Fibroblast of peridontal ligament (primary cell): ENCODE data around the gene YIPF1.
"Not testable (repeated sequence)": the region's sequence is repeated elsewhere in the genome, so short reads cannot be mapped to it uniquely, and the experiment has no call there.

ENCODE experiments used
- DNase-seq: peaks from one replicate; pipeline ENCODE4 v3.0.0-alpha.2; 2010; ENCODE audit errors: extremely low read depth

Gene YIPF1

DNA sequence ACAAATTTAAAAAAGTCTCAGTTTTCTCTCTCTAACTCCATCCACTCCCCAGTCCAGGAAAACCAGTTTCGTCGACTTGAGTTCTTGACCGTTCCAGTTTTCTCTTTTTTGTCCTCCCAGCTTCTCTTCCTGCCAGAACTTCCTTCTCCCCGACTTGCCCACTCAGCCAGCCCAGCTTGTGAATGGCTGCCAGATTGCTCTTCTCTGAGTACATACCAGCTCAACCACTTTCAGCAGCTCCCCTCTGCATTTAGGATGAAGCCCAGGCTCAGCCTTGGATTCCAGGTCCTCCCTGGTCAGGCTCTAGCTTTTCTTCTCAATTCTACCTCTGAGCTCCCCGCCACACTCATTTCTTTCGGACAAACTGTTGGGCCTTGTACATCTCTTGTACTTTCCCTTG lies 5.8 kb upstream of the YIPF1 start:
- DNase-seq = no peak

- no peak for DNase-seq
These were observed 5.0 kb upstream of the YIPF1 start for GRCh38 chr1:53894644-53895043.

GRCh38 chr1:53893999-53894636 lies 4.5 kb upstream of the YIPF1 start, which contains the start of gene DIO1:
Gene DIO1, plus strand, starts transcription at chr1:53894187. Its CDS starts 24 bp downstream, at chr1:53894211.
- no peak for DNase-seq

- DNase-seq = no peak
These were observed 3.3 kb upstream of the YIPF1 start for GRCh38 chr1:53892911-53893310.

- DNase-seq = no peak
These were observed 2.1 kb upstream of the YIPF1 start for GRCh38 chr1:53891678-53892077.

GRCh38 chr1:53891018-53891417 lies 1.4 kb upstream of the YIPF1 start:
- no peak for DNase-seq

- no peak for DNase-seq
These were observed 935 bp upstream of the YIPF1 start for GRCh38 chr1:53890522-53890941.

DNA sequence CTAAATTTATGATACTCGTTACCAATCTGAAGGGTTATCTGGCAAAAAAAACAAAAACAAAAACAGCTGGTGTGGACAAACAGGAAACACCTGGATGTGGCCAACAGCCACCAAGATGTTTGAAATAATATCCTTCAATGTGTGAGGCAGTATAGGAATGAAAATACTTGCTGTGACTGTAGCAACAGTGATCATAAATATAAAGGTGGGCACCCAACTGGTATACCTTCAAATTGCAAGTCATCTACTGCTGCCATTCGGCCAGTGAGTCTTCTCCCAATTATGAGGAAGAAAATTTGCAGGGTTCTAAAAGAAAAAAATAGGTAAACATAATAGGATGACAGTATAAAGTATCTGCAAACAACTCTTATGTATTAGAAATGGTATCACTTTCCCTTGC lies 916 bp downstream of the YIPF1 start:
- no peak for DNase-seq

GRCh38 chr1:53883600-53883999 lies 6.0 kb downstream of the YIPF1 start:
- DNase-seq = not testable (repeated sequence)

GRCh38 chr1:53881853-53882252 lies 7.7 kb downstream of the YIPF1 start:
- DNase-seq = not testable (repeated sequence)

- DNase-seq = peak; percentile 78
These were observed 11.0 kb downstream of the YIPF1 start for GRCh38 chr1:53878492-53879105.

- DNase-seq = not testable (repeated sequence)
These were observed 14.4 kb downstream of the YIPF1 start for GRCh38 chr1:53875150-53875549.

DNA sequence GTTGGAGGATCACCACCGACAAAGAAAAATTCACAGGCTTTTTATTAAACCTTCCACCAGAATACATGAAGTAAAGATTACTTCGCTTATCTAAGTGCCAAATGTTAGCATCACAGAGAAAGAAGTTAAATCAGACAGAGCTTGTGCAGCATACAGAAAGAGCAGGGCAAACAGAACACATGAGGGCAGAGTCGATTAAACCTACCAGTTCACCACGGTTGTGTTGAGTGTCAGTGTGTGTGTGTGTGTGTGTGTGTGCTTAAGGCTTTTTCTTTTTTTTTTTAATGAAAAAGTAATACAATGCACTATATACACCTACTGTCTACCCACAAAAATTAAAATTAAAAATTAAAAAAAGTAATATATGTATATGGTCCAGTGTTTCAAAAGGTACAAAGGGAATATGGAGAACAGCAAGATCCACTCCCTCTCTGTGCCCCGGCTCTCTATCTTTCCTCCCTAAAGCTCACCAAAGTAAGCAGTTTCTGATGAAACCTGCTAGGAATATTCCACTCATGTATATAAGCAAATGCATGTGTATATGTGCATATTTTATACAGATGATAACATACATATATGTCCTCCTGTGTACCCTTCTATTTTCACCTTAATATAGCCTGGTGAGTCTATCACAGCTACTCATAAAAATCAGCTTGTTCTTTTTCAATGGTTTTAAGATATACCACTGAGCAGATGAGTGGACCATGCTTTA lies 17.7 kb downstream of the YIPF1 start:
- no peak for DNase-seq

- DNase-seq = peak; percentile 16
These were observed 18.4 kb downstream of the YIPF1 start for GRCh38 chr1:53871221-53871620.

DNA sequence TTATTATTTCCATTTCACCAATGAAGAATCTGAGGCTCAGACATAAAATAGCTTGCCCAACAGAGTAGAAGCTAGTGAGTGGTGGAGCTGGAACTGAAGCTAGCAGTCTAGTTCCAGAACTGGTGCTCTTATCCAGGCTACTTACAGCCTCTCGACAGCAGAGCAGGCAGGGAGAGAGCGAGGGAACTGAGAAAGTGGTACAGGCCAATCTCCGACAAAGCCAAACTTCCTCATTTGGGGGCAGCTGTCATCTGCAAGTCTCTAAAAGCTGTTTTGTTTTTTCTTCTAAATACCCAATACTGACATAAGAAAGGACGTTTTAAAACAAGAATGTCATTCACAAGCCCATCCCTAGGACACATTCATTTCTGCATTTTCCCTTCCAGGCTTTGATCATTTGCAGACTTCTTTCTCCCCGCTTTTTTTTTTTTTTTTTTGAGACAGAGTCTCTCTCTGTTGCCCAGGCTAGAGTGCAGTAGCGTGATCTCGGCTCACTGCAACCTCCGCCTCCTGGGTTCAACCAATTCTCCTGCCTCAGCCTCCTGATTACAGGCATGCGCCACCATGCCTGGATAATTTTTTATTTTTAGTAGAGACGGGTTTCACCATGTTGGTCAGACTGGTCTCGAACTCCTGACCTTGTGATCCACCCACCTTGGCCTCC lies 20.0 kb downstream of the YIPF1 start:
- DNase-seq = no peak

DNA sequence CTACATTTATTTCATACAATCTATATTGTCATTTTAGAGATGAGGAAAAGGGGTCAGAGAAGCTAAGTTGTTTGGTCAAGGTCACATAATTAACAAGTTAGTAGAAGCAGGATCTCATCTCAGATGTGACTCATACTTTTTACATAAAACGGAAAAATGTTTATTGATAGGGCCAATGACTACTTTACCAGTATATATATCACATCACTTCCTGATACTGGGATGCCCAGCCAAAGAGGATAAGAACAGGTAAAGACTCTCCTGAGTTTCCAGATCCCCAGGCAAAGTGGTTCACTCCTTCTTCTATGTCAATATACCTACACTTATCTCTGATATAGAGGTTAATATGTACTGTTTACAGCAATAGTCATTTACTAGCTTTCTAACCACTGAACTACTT lies 21.0 kb downstream of the YIPF1 start:
- DNase-seq = no peak

DNA sequence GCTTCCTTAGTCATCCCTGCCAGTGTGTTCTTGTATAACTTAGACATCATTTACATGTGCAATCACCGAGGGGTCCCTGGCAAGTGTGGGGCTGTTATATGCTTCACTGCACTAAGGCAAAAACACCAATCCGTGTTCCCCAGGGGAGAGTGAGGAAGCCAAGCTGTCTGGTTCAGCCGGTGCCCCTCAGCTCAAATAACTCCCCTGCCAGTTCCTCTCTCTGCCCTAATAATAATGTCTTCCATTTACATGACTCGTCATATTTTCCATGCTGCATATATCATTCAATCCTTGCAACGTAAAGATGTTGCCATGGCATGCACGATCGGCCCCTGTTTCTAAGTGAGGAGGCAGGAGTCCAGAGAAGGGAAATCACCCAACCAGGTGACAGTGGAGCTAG lies 27.1 kb downstream of the YIPF1 start:
- no peak for DNase-seq

DNA sequence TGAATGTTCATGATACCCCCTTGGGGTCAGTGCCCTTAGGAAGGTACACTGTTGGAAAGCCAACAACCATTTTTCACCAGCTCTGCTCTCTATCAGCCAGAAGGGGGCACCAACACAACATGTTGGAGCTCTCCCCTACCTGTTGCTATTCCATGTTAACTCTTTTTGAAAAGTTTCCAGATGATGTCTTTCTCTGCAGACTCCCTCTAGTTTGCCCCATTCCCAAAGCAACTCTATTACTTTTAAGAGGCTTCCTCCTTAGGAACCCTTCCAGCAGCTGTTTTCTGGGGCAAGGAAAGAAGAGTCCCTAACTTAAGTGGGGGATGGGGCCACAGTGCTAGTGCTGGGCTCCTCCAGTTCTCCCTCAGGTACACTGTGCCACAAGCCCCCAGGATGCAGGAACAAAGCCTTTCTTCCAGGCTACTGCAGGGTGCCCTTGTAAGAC lies 28.6 kb downstream of the YIPF1 start:
- peak; percentile 60 for DNase-seq

GRCh38 chr1:53851571-53852285 lies 37.9 kb downstream of the YIPF1 start:
- no peak for DNase-seq

- no peak for DNase-seq
These were observed 39.4 kb downstream of the YIPF1 start for GRCh38 chr1:53850082-53850673.

DNA sequence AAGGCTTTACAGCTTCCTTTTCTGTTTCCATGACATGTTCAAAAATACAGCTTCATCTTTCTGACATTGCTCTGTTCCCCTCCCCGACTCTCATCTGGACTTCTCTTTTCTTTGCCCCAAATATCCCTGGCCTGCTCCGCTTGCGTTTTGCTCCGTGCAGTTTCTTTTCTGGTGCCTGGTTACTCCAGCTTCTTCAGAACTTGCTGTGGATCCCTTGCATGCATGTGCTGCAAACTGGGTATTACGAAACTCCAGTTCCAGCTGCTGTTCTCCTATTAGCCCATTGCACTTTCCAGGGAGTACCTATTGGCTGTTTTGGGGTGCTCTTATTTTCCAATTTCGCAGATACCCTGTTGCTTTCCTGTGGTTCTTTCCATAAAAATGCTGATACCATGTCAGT lies 41.6 kb downstream of the YIPF1 start:
- peak; percentile 21 for DNase-seq
